ENCODE data around the gene PDE10A.
"Not testable (repeated sequence)": the region's sequence is repeated elsewhere in the genome, so short reads cannot be mapped to it uniquely, and the experiment has no call there.

Gene PDE10A

DNA sequence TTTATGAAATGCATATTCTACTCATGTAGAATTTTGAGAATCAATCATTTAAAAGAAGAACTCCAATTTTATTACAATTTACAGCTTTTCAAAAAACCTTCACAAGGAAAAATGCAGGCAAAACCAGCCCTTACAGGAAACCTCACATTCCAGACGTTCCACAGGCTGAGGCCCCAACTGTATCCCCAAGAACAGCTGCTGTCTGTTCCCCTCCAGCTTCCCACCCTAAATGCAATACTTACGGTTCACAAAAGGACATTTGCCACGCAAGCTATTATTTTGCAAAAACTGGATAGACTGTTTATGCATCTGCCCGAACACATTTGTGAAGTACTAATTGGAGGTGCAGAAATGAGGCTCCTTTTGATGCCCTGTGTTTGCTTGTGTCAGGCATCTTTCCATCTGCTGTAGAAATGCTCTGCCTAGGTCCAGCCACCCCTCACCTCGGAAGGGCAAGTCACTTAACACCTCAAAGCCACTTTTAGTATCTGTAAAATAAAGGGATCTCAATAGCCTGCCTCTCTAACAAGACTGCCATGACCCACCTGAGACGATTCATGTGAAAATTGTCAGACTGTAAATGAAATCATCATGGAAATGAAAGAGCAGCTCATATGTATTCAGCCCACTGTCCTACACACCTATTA is 26.5 kb downstream of the PDE10A start:
- Histone ChIP-seq H3K36me3 (ENCODE audit: control insufficient read depth, insufficient read depth, low read length) (no peaks in the 10 kb centered on the region), H3K4me3 (ENCODE audit: low read depth, low read length) (peak overlapping the region; percentile 22; the same call in 1 of the 2 replicates), H3K4me1 (ENCODE audit: control insufficient read depth, insufficient read depth, low read length) (peaks cover 40% of the 10 kb centered on the region), H3K9ac (ENCODE audit: low read depth, low read length) (no peak overlapping the region), H3K27ac (ENCODE audit: low read depth, low read length) (peak overlapping the region; percentile 39), H3K9me3 (ENCODE audit: control insufficient read depth, insufficient read depth, low read length) (no peaks in the 10 kb centered on the region), H3K27me3 (ENCODE audit: control insufficient read depth, insufficient read depth, low read length) (no peaks in the 10 kb centered on the region)

DNA sequence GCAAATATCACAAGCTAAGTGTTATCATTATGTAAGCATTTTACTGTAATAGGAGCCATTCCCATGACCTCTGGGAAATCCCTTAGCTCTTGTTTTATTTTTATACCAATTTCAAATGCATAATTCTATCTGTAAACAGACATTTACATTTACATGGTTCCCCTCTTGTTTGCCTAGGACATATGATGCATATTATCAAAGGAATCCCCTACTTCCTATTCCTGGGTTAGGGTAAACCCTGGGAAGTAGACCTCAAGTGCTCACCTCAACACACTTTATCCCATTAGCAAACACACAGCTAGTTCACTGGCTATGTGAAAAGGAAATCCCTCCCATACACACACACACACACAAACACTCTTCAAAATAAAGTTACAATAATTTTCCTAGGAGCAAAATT is 27.1 kb downstream of the PDE10A start:
- H3K4me1 ChIP-seq (ENCODE audit: control insufficient read depth, insufficient read depth, low read length): peaks cover 40% of the 10 kb centered on the region
- peak overlapping the region; percentile 29; the same call in 1 of the 2 replicates for H3K9ac ChIP-seq (ENCODE audit: low read depth, low read length)
- no peaks in the 10 kb centered on the region for H3K36me3 ChIP-seq (ENCODE audit: control insufficient read depth, insufficient read depth, low read length)
- peak overlapping the region; percentile 39 for H3K27ac ChIP-seq (ENCODE audit: low read depth, low read length)
- H3K4me3 ChIP-seq (ENCODE audit: low read depth, low read length): peak overlapping the region; percentile 22; the same call in 1 of the 2 replicates
- no peaks in the 10 kb centered on the region for H3K9me3 ChIP-seq (ENCODE audit: control insufficient read depth, insufficient read depth, low read length)
- no peaks in the 10 kb centered on the region for H3K27me3 ChIP-seq (ENCODE audit: control insufficient read depth, insufficient read depth, low read length)

DNA sequence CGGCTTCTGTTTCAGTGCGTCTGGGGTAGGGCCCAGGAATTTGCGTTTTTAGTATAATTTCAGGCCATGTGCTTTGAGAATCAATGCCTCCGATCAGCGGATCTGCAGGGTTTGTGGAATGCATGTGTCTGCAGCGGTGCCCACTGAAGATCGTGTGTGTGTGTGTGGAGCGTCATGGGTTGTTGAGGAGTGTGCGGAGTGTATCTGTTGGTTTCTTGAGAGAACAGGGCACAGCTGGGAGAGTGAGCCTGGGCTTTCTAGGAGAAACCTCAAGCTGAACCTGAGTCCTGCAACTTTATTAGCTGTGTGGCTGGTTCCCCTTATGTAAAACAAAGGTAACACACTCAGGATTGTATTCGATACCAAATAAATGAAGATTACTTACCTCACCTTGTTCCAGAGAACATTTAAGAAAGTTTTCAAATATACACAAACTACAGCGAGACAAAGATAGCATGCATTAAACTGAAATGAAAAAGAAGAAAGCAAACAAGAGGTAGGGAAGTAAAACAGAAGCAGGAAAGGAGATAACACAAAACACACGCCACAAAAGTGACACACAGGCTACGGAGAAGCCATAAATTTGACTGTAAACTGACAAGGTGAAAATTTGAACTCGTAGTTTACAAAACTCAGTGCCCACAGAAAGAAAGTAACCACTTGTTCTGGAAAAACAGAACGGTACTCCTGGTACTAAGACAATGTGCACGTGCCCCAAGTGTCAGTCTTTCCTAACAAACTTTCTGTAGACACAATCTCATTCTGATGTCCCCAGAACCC is 28.8 kb downstream of the PDE10A start:
- Histone ChIP-seq H3K4me1 (ENCODE audit: control insufficient read depth, insufficient read depth, low read length) (peaks cover 40% of the 10 kb centered on the region), H3K27ac (ENCODE audit: low read depth, low read length) (no peak overlapping the region), H3K9ac (ENCODE audit: low read depth, low read length) (no peak overlapping the region), H3K4me3 (ENCODE audit: low read depth, low read length) (no peak overlapping the region), H3K36me3 (ENCODE audit: control insufficient read depth, insufficient read depth, low read length) (no peaks in the 10 kb centered on the region), H3K9me3 (ENCODE audit: control insufficient read depth, insufficient read depth, low read length) (no peaks in the 10 kb centered on the region), H3K27me3 (ENCODE audit: control insufficient read depth, insufficient read depth, low read length) (no peaks in the 10 kb centered on the region)

DNA sequence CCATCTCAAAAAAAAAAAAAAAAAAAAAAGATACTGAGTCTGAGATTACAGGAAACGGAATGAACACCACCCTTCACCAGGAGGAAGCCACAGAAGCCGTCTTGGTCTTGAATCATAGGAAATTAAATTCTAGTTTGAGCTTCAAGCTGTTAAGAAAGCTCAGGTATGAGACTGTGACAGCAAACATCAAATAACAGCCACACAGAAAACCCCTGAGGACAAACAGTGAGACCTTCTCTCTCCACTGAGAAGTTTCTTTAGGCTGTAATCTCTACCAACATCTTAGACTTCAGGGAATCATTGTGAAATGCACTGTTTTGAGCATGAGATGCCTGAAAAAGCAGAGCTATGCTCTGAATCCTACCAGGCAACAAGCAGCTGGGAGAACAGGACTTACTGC is 30.8 kb downstream of the PDE10A start:
- no peaks in the 10 kb centered on the region for H3K27me3 ChIP-seq (ENCODE audit: control insufficient read depth, insufficient read depth, low read length)

DNA sequence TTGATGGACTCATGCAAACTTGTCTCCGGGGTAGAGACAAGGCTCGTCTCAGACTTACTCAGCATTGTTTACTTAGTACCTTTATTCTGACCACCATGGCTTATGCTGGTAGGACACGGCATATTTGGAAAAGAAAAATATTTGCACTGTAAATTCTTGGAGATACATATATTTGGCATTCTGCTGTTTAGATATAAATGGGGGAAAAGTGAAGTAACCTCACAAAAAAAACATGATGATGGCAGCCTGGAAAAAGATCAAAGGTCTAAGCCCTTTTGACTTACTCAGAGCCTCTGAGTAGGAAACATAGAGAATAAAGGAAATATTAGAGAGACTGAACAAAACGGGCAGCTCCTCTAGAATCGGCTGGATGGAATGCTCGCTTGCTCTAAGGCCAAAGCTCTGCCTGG is 32.5 kb downstream of the PDE10A start:
- Histone ChIP-seq H3K36me3 (ENCODE audit: control insufficient read depth, insufficient read depth, low read length) (no peaks in the 10 kb centered on the region), H3K27ac (ENCODE audit: low read depth, low read length) (no peak overlapping the region), H3K4me3 (ENCODE audit: low read depth, low read length) (no peak overlapping the region), H3K9me3 (ENCODE audit: control insufficient read depth, insufficient read depth, low read length) (no peaks in the 10 kb centered on the region), H3K4me1 (ENCODE audit: control insufficient read depth, insufficient read depth, low read length) (peaks cover 7% of the 10 kb centered on the region; the same call in 1 of the 2 replicates), H3K9ac (ENCODE audit: low read depth, low read length) (no peak overlapping the region), H3K27me3 (ENCODE audit: control insufficient read depth, insufficient read depth, low read length) (no peaks in the 10 kb centered on the region)

More for the DNA sequence above, 30.8 kb downstream of the PDE10A start:
- no peaks in the 10 kb centered on the region for H3K36me3 ChIP-seq (ENCODE audit: control insufficient read depth, insufficient read depth, low read length)
- H3K27ac ChIP-seq (ENCODE audit: low read depth, low read length): no peak overlapping the region
- peaks cover 23% of the 10 kb centered on the region for H3K4me1 ChIP-seq (ENCODE audit: control insufficient read depth, insufficient read depth, low read length)
- no peak overlapping the region for H3K9ac ChIP-seq (ENCODE audit: low read depth, low read length)
- no peak overlapping the region for H3K4me3 ChIP-seq (ENCODE audit: low read depth, low read length)
- H3K9me3 ChIP-seq (ENCODE audit: control insufficient read depth, insufficient read depth, low read length): no peaks in the 10 kb centered on the region

DNA sequence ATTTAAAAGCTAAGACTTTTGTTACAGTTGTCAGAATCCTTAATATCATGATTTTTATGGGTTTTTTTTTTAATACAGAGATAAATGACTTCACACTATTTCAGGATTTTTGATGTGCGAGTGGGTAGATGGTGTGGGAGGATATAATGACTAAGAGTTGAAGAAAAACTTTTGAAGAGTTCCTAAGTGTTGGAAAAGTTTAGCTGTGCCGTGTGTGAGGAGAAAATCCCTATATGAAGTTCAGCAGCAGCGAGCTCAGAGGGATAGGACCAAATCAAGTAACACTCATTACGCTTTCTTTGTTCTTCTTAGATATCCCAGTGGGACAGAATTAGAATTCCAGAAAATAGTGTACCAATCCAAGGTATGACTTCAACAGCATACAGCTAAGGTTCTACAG is 34.1 kb downstream of the PDE10A start:
- H3K9me3 ChIP-seq (ENCODE audit: control insufficient read depth, insufficient read depth, low read length): no peaks in the 10 kb centered on the region
- no peak overlapping the region for H3K9ac ChIP-seq (ENCODE audit: low read depth, low read length)
- H3K27ac ChIP-seq (ENCODE audit: low read depth, low read length): no peak overlapping the region
- H3K4me1 ChIP-seq (ENCODE audit: control insufficient read depth, insufficient read depth, low read length): peaks cover under 1% of the 10 kb centered on the region; the same call in 1 of the 2 replicates
- H3K27me3 ChIP-seq (ENCODE audit: control insufficient read depth, insufficient read depth, low read length): no peaks in the 10 kb centered on the region
- H3K36me3 ChIP-seq (ENCODE audit: control insufficient read depth, insufficient read depth, low read length): no peaks in the 10 kb centered on the region
- H3K4me3 ChIP-seq (ENCODE audit: low read depth, low read length): no peak overlapping the region

DNA sequence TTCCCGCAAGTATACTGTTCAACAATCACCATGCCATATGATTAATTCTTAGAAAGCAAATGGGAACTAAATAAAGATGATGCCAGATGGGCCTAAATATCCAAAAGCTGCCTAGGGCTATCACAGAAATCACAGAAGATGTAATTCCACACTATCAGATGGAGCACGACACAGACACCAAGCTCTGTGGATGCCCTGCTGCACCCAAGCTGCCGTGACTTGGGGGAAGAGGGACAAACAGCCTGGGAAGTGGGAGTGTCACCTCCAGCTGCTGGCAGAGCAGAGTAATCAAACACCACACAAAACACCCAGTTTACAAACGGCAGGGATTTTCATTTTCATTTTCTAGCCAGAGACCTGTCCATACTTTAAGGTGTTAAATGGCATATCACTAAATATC is 35.7 kb downstream of the PDE10A start:
- Histone ChIP-seq H3K4me3 (ENCODE audit: low read depth, low read length) (no peak overlapping the region), H3K9ac (ENCODE audit: low read depth, low read length) (no peak overlapping the region), H3K36me3 (ENCODE audit: control insufficient read depth, insufficient read depth, low read length) (no peaks in the 10 kb centered on the region), H3K27me3 (ENCODE audit: control insufficient read depth, insufficient read depth, low read length) (no peaks in the 10 kb centered on the region), H3K9me3 (ENCODE audit: control insufficient read depth, insufficient read depth, low read length) (no peaks in the 10 kb centered on the region), H3K27ac (ENCODE audit: low read depth, low read length) (no peak overlapping the region), H3K4me1 (ENCODE audit: control insufficient read depth, insufficient read depth, low read length) (no peaks in the 10 kb centered on the region)

DNA sequence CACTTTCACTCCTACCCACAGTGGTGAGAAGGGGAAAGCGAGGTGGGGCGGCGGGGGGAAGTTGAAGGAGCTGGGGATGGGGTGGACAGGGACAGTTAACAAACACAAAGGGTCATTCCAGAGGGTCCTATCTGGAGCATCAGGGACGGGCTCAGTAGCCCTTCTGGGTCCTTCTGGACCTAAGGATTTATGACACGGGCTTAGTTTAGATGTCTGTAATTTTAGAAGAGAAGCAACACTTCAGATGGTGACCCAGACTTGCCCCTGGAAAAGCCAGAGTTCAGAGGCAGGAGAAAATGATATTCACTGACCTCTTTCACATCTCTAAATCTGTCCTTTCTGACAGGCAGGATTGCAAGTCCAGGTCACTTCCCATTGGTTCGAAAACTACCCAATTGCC is 36.3 kb downstream of the PDE10A start:
- Histone ChIP-seq H3K4me1 (ENCODE audit: control insufficient read depth, insufficient read depth, low read length) (no peaks in the 10 kb centered on the region), H3K9me3 (ENCODE audit: control insufficient read depth, insufficient read depth, low read length) (no peaks in the 10 kb centered on the region), H3K27ac (ENCODE audit: low read depth, low read length) (no peak overlapping the region), H3K9ac (ENCODE audit: low read depth, low read length) (no peak overlapping the region), H3K27me3 (ENCODE audit: control insufficient read depth, insufficient read depth, low read length) (no peaks in the 10 kb centered on the region), H3K4me3 (ENCODE audit: low read depth, low read length) (no peak overlapping the region), H3K36me3 (ENCODE audit: control insufficient read depth, insufficient read depth, low read length) (no peaks in the 10 kb centered on the region)

DNA sequence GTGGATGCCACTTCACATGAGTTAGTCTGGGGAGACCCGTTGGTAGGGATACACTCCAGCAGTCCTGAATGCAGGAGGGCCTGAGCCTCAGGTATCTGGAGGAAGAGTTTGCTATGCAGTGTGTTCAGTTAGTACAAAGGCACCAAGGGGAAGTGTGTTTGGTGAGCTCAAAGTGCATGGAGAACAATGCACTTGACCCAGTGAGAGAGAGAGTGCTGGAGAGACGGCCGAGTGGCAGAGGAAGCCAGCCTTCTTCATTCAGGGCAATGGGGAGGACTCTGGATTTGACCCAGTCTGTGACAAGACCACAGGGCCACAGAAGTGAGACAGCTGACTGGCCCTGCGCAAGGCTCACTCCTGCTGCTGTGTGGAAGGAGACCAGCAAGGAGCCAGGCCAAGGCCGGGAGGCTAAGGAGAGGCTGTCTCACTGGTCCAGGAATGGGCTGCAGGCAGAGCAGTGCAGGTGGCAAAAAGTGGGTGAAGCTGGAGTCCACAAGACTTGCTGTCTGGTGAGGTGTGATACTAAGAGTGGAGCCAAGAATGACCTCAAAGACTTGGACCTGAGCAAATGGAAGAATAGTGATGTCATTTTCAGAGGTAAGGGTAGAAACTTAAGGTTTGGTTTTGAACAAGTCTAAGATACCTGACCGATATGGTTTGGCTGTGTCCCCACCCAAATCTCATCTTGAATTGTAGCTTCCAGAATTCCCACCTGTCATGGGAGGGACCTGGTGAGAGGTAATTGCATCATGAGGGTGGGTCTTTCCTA is 38.0 kb downstream of the PDE10A start:
- no peaks in the 10 kb centered on the region for H3K27me3 ChIP-seq (ENCODE audit: control insufficient read depth, insufficient read depth, low read length)
- no peak overlapping the region for H3K4me3 ChIP-seq (ENCODE audit: low read depth, low read length)
- H3K4me1 ChIP-seq (ENCODE audit: control insufficient read depth, insufficient read depth, low read length): no peaks in the 10 kb centered on the region
- H3K9me3 ChIP-seq (ENCODE audit: control insufficient read depth, insufficient read depth, low read length): no peaks in the 10 kb centered on the region
- H3K27ac ChIP-seq (ENCODE audit: low read depth, low read length): no peak overlapping the region
- no peaks in the 10 kb centered on the region for H3K36me3 ChIP-seq (ENCODE audit: control insufficient read depth, insufficient read depth, low read length)
- no peak overlapping the region for H3K9ac ChIP-seq (ENCODE audit: low read depth, low read length)

DNA sequence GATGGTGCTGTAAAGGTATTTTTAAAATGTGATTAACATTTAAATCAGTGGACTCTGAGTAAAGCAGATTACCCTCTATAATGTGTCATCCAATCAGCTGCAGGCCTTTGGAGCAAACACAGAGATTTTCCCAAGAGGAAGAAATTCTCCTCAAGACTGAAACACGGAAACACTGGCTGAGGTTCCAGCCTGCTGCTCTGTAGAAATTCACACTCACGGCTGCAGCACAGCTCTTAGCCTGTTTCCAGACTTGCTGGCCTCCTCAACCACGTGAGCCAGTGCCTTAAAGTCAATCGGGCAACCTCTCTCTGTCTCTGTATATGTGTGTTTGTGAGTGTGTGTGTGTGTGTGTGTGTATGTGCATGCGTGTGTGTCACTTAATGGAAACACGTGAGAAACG is 41.1 kb downstream of the PDE10A start:
- Histone ChIP-seq H3K4me3 (ENCODE audit: low read depth, low read length) (no peak overlapping the region), H3K4me1 (ENCODE audit: control insufficient read depth, insufficient read depth, low read length) (no peaks in the 10 kb centered on the region), H3K27me3 (ENCODE audit: control insufficient read depth, insufficient read depth, low read length) (no peaks in the 10 kb centered on the region), H3K9ac (ENCODE audit: low read depth, low read length) (no peak overlapping the region), H3K27ac (ENCODE audit: low read depth, low read length) (no peak overlapping the region), H3K36me3 (ENCODE audit: control insufficient read depth, insufficient read depth, low read length) (no peaks in the 10 kb centered on the region), H3K9me3 (ENCODE audit: control insufficient read depth, insufficient read depth, low read length) (no peaks in the 10 kb centered on the region)

DNA sequence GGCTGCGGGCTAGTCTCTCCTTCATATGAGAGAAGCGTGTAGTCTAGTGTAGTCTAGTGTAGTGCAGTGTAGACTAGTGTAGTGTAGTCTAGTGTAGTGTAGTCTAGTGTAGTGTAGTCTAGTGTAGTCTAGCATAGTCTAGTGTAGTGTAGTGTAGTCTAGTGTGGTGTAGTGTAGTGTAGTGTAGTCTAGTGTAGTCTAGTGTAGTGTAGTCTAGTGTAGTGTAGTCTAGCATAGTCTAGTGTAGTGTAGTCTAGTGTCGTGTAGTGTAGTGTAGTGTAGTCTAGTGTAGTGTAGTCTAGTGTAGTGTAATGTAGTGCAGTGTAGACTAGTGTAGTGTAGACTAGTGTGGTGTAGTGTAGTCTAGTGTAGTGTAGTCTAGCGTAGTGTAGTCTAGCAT is 44.1 kb downstream of the PDE10A start:
- not testable (repeated sequence) for H3K9ac ChIP-seq (ENCODE audit: low read depth, low read length); H3K9me3 ChIP-seq (ENCODE audit: control insufficient read depth, insufficient read depth, low read length); H3K36me3 ChIP-seq (ENCODE audit: control insufficient read depth, insufficient read depth, low read length); H3K27me3 ChIP-seq (ENCODE audit: control insufficient read depth, insufficient read depth, low read length); H3K27ac ChIP-seq (ENCODE audit: low read depth, low read length); H3K4me3 ChIP-seq (ENCODE audit: low read depth, low read length)
- H3K4me1 ChIP-seq (ENCODE audit: control insufficient read depth, insufficient read depth, low read length): peaks cover 13% of the 10 kb centered on the region; the same call in 1 of the 2 replicates

Data from HUES48 (cell line).